ENCODE measurements around the gene SLC44A4.

DNA sequence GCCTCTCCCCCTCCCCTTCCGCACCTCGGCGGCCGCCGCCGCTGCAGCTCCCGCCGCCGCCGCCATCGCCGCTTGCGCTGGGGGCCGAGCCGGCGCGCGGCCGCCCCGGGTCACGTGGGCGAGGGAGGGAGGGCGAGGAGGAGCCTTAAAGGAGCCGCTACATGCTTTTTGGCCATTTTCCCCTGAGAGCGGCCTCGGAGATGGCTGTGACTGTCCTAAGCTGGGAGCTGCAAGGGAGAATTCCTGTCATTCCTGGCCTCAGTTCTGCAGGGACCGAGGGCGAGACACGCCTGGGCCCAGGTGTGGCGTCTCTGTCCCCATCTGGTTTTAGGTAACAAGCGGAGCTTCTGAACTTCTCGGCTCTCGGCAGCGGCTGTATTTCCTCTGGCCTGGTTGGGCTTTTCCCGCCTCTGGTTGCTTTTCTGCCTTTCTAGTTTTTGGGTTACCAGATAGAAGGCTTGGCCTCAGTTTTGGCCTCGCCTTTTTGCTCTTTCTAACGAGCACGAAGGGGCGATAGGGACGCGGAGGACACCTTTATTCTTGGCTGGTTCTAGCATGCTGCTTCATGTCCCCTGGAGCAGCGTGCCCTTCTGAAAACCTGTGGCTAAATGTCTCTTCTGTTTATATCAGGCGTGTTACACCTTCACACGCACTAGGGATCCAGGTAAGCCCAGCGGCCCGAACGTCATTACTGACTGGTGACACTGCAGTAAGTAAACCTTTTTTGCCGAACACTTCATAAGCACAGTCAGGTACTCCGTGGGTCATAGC, 19.0 kb upstream of the SLC44A4 start, which contains the start of gene EHMT2:
- TF ChIP-seq, protein P1, sequence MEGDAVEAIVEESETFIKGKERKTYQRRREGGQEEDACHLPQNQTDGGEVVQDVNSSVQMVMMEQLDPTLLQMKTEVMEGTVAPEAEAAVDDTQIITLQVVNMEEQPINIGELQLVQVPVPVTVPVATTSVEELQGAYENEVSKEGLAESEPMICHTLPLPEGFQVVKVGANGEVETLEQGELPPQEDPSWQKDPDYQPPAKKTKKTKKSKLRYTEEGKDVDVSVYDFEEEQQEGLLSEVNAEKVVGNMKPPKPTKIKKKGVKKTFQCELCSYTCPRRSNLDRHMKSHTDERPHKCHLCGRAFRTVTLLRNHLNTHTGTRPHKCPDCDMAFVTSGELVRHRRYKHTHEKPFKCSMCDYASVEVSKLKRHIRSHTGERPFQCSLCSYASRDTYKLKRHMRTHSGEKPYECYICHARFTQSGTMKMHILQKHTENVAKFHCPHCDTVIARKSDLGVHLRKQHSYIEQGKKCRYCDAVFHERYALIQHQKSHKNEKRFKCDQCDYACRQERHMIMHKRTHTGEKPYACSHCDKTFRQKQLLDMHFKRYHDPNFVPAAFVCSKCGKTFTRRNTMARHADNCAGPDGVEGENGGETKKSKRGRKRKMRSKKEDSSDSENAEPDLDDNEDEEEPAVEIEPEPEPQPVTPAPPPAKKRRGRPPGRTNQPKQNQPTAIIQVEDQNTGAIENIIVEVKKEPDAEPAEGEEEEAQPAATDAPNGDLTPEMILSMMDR (conservative IDR thresholded peaks at IDR 0.05) = 0 out of 2 replicates have a peak, but pooled peaks have one; percentile 20
- TF ChIP-seq ZFX (IDR thresholded peaks at IDR 0.05) = peak; percentile 56
